GM23248 (cell line): Measurements from ENCODE around the gene DAB1. TPM values are rescaled to one million over a fixed set of nuclear protein-coding genes. Genes with fewer than 3 reads are reported as not detected.

Experiments
- DNase-seq: peaks from one replicate; pipeline ENCODE4 v3.0.0-alpha.2; 2015
- H2AFZ ChIP-seq: fragments of 200-600 bp; sonication (generic); 2 replicates; pipeline ENCODE4 v1.6.1; 2016; ENCODE audit warnings: antibody characterized with exemption
- H3F3A ChIP-seq: fragments of 200-600 bp; sonication (generic); 2 replicates; pipeline ENCODE4 v1.6.1; 2016; ENCODE audit warnings: mild to moderate bottlenecking, antibody characterized with exemption, mixed run types; ENCODE audit not compliant: insufficient read depth
- H3K27ac ChIP-seq: fragments of 200-600 bp; sonication (generic); 2 replicates; pipeline ENCODE4 v1.5.1; 2016; ENCODE audit warnings: mild to moderate bottlenecking
- H3K27me3 ChIP-seq: fragments of 200-600 bp; sonication (generic); replicated peaks from 2 replicates; pipeline ENCODE4 v1.6.1; 2016; ENCODE audit warnings: mild to moderate bottlenecking; ENCODE audit not compliant: insufficient read depth
- H3K36me3 ChIP-seq: fragments of 200-600 bp; sonication (generic); 2 replicates; pipeline ENCODE4 v1.6.1; 2016; ENCODE audit warnings: low read depth, mild to moderate bottlenecking
- H3K4me1 ChIP-seq: fragments of 200-600 bp; sonication (generic); 2 replicates; pipeline ENCODE4 v1.6.1; 2016; ENCODE audit warnings: mild to moderate bottlenecking; ENCODE audit not compliant: insufficient read depth
- H3K4me2 ChIP-seq: fragments of 200-600 bp; sonication (generic); one replicate; pipeline ENCODE4 v1.6.1; 2016; ENCODE audit warnings: mild to moderate bottlenecking; ENCODE audit not compliant: unreplicated experiment
- H3K4me3 ChIP-seq: fragments of 200-600 bp; sonication (generic); 2 replicates; pipeline ENCODE4 v1.5.1; 2016; ENCODE audit warnings: mild to moderate bottlenecking
- H3K79me2 ChIP-seq: fragments of 200-600 bp; sonication (generic); 2 replicates; pipeline ENCODE4 v1.6.1; 2016; ENCODE audit warnings: mild to moderate bottlenecking; ENCODE audit not compliant: insufficient read depth
- H3K9ac ChIP-seq: fragments of 200-600 bp; sonication (generic); 2 replicates; pipeline ENCODE4 v1.6.1; 2016; ENCODE audit warnings: mild to moderate bottlenecking
- H3K9me2 ChIP-seq: fragments of 200-600 bp; sonication (generic); 2 replicates; pipeline ENCODE4 v1.6.1; 2016; ENCODE audit warnings: mixed run types, mild to moderate bottlenecking, moderate library complexity; ENCODE audit not compliant: insufficient read depth
- H3K9me3 ChIP-seq: fragments of 200-600 bp; sonication (generic); one replicate; pipeline ENCODE4 v1.6.1; 2017; ENCODE audit warnings: low read depth
- H4K20me1 ChIP-seq: fragments of 200-600 bp; sonication (generic); 2 replicates; pipeline ENCODE4 v1.6.0; 2016; ENCODE audit not compliant: insufficient read depth
- EZH2 ChIP-seq: fragments of 200-600 bp; sonication (generic); IDR thresholded peaks from 2 replicates; pipeline ENCODE4 v1.6.1; 2018; ENCODE audit warnings: antibody characterized with exemption, mild to moderate bottlenecking; ENCODE audit not compliant: insufficient read depth, poor library complexity, severe bottlenecking
- EZH2phosphoT487 ChIP-seq: fragments of 200-600 bp; sonication (generic); IDR thresholded peaks from 2 replicates; pipeline ENCODE4 v1.6.1; 2018; ENCODE audit warnings: antibody characterized with exemption, moderate library complexity, mild to moderate bottlenecking, low read depth; ENCODE audit not compliant: insufficient read depth
- WGBS, 2 experiments: methylation state at CpG; one replicate each; pipeline ENCODE4 v1.1.6; 2015 to 2017; ENCODE audit warnings: low lambda C conversion rate in 2 of 2, low coverage in 1 of 2; ENCODE audit errors: missing lambda C conversion rate in 2 of 2; 5-methylcytosine and 5-hydroxymethylcytosine counted together
- in situ Hi-C: fragments of 300-500 bp; cut with MboI; formaldehyde crosslinking; loops from 2 replicates; pipeline ENCODE4 v1.15.0; 2020
- polyA plus RNA-seq: library from polyadenylated mRNA; unstranded; fragments of >200 nt; fragmentation: Nextera tagmentation; extraction: Ambion mirVana; gene quantifications from 2 replicates; pipeline ENCODE4 v1.2.1, GENCODE V29; 2016
- total RNA-seq: library from RNA; depleted of rRNA; stranded (reverse); fragments of >200 nt; shearing (Covaris generic); gene quantifications from 2 replicates; pipeline ENCODE4 v1.2.3, GENCODE V29; 2014

The DAB1 gene
- total and polyA plus RNA-seq, 2 experiments from 2014 or later, result 0.11 to 0.39 TPM

DNA sequence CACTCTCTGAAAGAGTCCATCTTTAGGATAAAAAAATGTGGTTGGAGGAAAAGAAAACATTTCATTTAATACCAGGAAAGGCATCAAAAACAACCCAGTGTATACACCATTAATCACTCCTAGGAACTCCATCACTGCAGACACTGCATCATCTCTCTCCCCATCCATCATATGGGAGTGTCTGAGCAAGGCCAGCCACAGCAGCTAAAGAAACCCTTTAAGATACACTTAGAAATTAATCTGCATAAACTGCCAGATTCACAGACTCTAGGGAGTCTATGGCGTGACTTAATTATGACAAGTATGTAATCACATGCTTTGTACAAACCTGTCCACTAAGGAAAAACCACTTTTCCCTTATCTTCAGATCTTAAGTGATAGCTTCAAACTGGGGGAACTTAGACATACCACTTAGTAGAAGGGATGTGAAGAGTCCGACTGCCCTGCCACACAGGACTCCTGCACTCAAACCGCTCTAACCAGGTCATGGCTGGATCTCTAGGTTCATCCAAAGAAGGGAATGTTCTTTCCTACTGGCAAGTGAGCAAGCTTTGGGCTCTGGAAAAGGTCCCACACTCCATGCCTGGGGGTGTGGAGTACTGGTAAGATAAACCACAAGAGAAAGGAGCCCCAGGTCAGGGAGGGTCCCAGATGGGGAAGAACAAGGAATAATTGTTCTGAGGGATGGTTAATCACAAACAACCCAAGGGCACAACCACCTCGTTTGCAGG is 397.1 kb downstream of the DAB1 start:
- Histone ChIP-seq H2AFZ (no peak overlapping the region), H3K36me3 (no peaks in the 10 kb centered on the region), H3K4me1 (no peaks in the 10 kb centered on the region), H3F3A (no peaks in the 10 kb centered on the region), H3K9me3 (no peaks in the 10 kb centered on the region), H3K9ac (no peak overlapping the region), H3K4me2 (no peak overlapping the region), H3K27me3 (no peaks in the 10 kb centered on the region; the same call in 1 of the 2 replicates), H3K9me2 (no peaks in the 10 kb centered on the region), H3K79me2 (no peaks in the 10 kb centered on the region), H3K4me3 (no peak overlapping the region), H3K27ac (no peak overlapping the region), H4K20me1 (no peaks in the 10 kb centered on the region)
- no peak for DNase-seq
- WGBS, 2 experiments, result 50 to 53% methylated on average over 4 of the region's 4 CpGs
- in situ Hi-C loops, result no loop called here
- TF ChIP-seq EZH2, result no peak
- TF ChIP-seq EZH2phosphoT487, result no peak

DNA sequence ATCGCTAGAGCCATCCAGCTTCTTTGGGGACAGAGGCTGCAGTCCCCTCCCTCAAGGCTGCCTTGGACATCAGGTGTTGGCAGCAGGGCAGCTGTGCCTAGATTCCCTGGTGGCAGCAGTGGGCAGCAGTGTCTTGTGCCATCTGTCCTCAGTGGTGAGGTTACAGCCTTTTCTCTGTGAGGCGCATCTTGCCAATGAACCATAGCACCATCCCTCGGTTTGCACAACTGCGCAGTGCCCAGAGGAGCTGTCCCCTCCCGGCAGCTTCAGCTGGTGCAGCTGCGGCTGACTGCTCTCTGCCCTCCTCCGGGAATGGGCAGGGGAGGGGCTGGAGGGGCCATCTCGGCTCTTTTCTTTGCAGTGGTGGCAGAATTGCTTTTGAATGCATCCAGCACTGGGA is 399.0 kb downstream of the DAB1 start:
- WGBS, 2 experiments, result 49 to 52% methylated on average over 8 of the region's 8 CpGs
- H3K4me1 ChIP-seq, result no peaks in the 10 kb centered on the region
- in situ Hi-C loops, result no loop called here
- TF ChIP-seq EZH2phosphoT487 (no peak), EZH2 (no peak)
- no peak overlapping the region for H3K27ac ChIP-seq
- no peak overlapping the region for H2AFZ ChIP-seq
- H3K4me3 ChIP-seq, result no peak overlapping the region
- no peaks in the 10 kb centered on the region for H3K79me2 ChIP-seq
- no peak overlapping the region for H3K9ac ChIP-seq
- no peaks in the 10 kb centered on the region for H3K9me2 ChIP-seq
- no peaks in the 10 kb centered on the region for H4K20me1 ChIP-seq
- no peak overlapping the region for H3K4me2 ChIP-seq
- H3K27me3 ChIP-seq, result no peaks in the 10 kb centered on the region; the same call in 1 of the 2 replicates
- no peaks in the 10 kb centered on the region for H3F3A ChIP-seq
- no peaks in the 10 kb centered on the region for H3K36me3 ChIP-seq
- no peaks in the 10 kb centered on the region for H3K9me3 ChIP-seq
- DNase-seq, result peak; percentile 9

DNA sequence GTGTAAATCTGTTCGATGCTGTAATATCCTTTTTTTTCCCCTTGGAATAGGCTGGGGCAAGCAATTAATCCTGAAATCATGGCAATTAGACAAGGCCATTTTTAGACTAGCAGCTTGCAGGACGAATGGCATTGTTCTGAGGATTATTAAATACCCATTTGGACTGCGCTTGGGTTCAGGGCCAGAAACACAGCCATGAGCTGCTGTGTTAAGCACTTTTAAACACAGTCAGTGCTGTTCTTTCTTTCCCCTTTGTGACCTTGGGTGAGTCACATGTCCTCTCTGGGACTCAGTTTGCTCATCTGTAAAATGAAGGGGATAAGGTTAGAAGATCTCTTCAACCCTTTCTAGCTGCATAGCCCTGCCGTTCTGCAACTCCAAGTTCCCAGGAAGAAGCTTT is 399.4 kb downstream of the DAB1 start:
- Histone ChIP-seq H3K9ac (no peak overlapping the region), H3K4me1 (no peaks in the 10 kb centered on the region), H3K9me3 (no peaks in the 10 kb centered on the region), H3F3A (no peaks in the 10 kb centered on the region), H3K4me3 (no peak overlapping the region), H3K4me2 (no peak overlapping the region), H3K79me2 (no peaks in the 10 kb centered on the region), H3K9me2 (no peaks in the 10 kb centered on the region), H3K27ac (no peak overlapping the region), H2AFZ (no peak overlapping the region), H3K36me3 (no peaks in the 10 kb centered on the region), H3K27me3 (no peaks in the 10 kb centered on the region; the same call in 1 of the 2 replicates), H4K20me1 (no peaks in the 10 kb centered on the region)
- TF ChIP-seq EZH2phosphoT487, result no peak
- TF ChIP-seq EZH2, result no peak
- WGBS, 2 experiments, result 50 to 53% methylated on average over 4 of the region's 4 CpGs
- in situ Hi-C loops, result no loop called here
- no peak for DNase-seq

GRCh38 chr1:57020216-57020615 is 403.6 kb downstream of the DAB1 start:
- H3K27ac ChIP-seq, result no peak overlapping the region
- H3F3A ChIP-seq, result no peaks in the 10 kb centered on the region
- no peaks in the 10 kb centered on the region; the same call in 1 of the 2 replicates for H3K27me3 ChIP-seq
- H3K4me3 ChIP-seq, result no peak overlapping the region
- no peaks in the 10 kb centered on the region for H3K9me2 ChIP-seq
- H4K20me1 ChIP-seq, result no peaks in the 10 kb centered on the region
- no peak for DNase-seq
- H3K4me1 ChIP-seq, result no peaks in the 10 kb centered on the region
- no peak overlapping the region for H3K9ac ChIP-seq
- H3K79me2 ChIP-seq, result no peaks in the 10 kb centered on the region
- H3K36me3 ChIP-seq, result no peaks in the 10 kb centered on the region
- H3K9me3 ChIP-seq, result no peaks in the 10 kb centered on the region
- WGBS, 2 experiments, result 19 to 42% methylated on average over 1 of the region's 1 CpG
- no peak overlapping the region for H3K4me2 ChIP-seq
- in situ Hi-C loops, result no loop called here
- TF ChIP-seq EZH2 (no peak), EZH2phosphoT487 (no peak)
- no peak overlapping the region for H2AFZ ChIP-seq
